Astrocyte of the spinal cord (primary cell): Measurements from ENCODE around the gene PON2.

Experiments used
- DNase-seq: peaks from one replicate; pipeline ENCODE4 v3.0.0; 2011; ENCODE audit warnings: low read depth, low spot score
- H3K4me3 ChIP-seq: 2 replicates; pipeline ENCODE4 v1.5.1; 2011; ENCODE audit warnings: low read depth, mild to moderate bottlenecking, low read length, moderate library complexity
- in situ Hi-C: cut with HindIII; loops from 2 replicates; pipeline ENCODE4 v1.10.0; 2017; ENCODE audit warnings: low sequenced_read_pairs
- TF ChIP-seq, protein P1 (sequence below): IDR thresholded peaks from 2 replicates; pipeline ENCODE4 v1.5.1; 2012; ENCODE audit warnings: low read depth, mild to moderate bottlenecking, low read length, inconsistent platforms

The PON2 gene

DNA sequence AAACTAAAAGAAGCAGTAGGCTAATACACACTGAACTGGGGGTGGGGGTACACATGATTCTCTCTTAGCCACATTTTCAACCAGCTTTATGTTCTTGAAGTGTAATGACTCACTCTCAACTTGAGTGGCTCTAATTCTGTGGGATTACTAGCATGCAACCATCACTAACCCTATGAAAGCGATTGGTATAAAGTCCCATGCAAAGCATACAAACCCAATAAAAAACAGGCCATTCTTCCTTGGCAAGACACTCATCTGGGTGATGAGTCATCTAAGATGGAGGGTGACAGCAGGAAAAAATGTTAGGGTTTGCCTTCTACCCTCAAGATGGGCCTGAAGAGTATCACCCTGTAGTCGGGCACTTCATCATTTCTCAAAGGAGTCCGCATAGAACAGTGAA, 23.8 kb downstream of the PON2 start:
- DNase-seq, result peak; percentile 37
- TF ChIP-seq, protein P1, sequence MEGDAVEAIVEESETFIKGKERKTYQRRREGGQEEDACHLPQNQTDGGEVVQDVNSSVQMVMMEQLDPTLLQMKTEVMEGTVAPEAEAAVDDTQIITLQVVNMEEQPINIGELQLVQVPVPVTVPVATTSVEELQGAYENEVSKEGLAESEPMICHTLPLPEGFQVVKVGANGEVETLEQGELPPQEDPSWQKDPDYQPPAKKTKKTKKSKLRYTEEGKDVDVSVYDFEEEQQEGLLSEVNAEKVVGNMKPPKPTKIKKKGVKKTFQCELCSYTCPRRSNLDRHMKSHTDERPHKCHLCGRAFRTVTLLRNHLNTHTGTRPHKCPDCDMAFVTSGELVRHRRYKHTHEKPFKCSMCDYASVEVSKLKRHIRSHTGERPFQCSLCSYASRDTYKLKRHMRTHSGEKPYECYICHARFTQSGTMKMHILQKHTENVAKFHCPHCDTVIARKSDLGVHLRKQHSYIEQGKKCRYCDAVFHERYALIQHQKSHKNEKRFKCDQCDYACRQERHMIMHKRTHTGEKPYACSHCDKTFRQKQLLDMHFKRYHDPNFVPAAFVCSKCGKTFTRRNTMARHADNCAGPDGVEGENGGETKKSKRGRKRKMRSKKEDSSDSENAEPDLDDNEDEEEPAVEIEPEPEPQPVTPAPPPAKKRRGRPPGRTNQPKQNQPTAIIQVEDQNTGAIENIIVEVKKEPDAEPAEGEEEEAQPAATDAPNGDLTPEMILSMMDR, result no peak
- no peak overlapping the region for H3K4me3 ChIP-seq
- in situ Hi-C loops, result no loop called here

DNA sequence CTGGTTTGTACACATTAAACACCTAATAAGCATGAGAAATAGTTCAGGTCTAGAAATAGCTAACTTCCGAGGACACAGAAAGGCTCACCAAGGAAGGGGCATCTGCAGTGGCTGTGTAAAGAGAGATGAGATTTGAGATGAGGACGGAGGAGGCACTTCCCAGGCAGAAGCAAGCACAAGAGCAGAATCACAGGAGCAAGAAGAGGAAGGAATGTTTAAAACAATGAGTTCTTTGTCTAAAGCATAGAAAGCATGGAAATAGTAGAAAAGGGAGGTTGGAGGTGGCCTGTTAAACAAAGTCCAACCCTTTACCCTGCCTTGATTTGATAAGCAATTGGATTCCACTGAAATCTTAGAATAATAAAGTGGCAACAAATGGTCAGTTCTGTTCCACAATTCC, 27.1 kb downstream of the PON2 start:
- DNase-seq, result no peak
- TF ChIP-seq, protein P1, result no peak
- H3K4me3 ChIP-seq, result no peak overlapping the region
- in situ Hi-C loops, result no loop called here

DNA sequence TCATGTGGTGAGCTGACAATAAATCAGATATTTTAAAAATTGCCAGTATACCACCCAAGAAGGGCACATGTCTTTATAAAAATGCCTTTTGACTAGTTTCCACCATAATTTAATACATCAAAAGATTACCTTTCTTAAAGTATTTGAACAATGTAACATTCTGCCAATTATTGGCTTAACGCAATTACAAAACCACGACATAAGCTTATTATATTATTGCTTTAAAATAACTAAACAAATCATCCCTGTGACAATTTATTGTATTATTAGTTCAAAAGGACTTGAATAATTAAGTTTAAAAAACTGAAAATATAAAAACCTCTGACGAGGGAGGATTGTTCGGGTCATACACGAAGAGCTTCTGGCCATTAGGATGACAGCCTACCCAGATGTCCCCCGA, 29.0 kb downstream of the PON2 start:
- no peak for DNase-seq
- in situ Hi-C loops, result no loop called here
- H3K4me3 ChIP-seq, result no peak overlapping the region
- TF ChIP-seq, protein P1, result no peak

DNA sequence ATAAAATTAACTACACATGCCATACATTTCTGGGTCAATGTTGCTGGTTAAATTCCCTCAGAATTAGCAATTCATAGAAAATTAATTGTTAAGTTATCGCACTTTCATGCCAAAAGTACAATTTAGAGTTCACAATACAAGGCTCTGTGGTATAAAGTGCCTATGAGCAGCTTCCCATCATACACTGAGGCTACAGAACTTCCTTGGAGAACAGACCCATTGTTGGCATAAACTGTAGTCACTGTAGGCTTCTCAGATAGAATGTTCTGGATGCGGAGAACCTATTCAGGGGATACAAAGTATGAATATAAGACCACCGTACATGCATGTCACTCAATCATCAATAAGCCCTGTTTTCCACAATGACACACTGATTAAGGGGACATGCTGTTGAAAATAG, 29.6 kb downstream of the PON2 start:
- in situ Hi-C loops, result no loop called here
- DNase-seq, result no peak
- TF ChIP-seq, protein P1, result no peak
- H3K4me3 ChIP-seq, result no peak overlapping the region

DNA sequence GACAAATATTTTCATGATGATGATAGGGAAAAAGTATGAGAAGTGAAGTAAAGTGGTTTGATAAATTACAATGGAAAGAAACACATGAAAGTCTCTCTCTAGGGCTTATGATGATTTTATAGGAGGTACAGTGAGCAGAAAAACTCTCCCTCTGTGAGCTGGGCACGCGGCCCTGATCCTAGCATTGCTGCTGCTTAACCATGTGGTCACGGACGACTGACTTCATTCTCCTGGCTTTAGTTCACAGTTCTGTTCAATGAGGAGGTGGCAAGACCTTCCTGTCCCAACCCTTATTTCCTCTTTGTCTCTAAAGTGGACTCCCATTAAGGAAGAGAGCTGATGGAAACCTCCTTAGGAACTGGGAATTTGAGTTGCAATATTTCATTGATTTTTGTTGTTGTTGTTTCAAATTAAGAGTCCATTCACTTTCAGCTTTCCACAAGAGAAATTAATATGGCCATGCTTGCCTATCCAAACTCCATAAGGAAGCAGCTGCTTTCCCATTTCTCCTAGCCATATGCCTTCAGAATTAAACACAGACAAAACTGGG, 30.4 kb downstream of the PON2 start:
- H3K4me3 ChIP-seq, result no peak overlapping the region
- peak; percentile 25 for DNase-seq
- TF ChIP-seq, protein P1, result no peak
- in situ Hi-C loops, result no loop called here

DNA sequence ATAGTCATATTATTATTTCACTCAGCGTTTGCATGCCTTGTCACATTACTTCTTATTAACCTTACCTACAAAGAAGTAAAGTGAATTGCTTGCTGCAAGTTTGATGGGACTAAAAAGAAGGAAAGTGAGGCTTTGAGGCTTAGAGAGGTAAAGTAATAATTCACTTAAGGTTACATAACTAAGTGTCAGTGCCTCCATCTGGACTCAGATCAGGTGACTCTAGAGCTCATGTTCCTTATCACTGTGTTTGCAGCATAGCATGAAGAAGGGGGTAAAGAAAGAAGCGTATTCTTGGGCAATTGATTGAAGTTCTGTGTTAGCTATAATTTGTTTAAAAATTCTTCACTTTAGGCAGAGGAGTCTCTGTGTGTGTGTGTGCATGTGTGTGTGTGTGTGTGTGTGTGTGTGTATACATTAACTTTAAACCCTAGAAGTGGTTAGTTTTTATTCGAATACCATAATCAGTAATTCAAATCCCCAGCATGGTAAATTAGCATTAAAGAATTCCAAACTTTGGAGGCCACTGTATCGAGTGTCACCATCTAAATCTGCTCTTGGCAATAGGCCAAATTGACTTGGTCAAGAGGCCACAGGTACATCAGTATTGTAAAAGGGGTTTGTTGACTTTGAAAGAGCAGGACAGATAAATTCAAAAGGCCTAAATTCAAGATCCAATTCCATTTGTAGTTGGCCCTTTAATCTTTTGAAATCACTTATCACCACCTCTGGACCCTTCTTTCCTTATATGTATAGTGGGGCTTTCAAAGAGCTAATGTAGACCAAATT, 36.5 kb downstream of the PON2 start:
- in situ Hi-C loops, result no loop called here
- no peak for DNase-seq
- TF ChIP-seq, protein P1, result no peak

More for the DNA sequence above, 36.5 kb downstream of the PON2 start:
- no peak overlapping the region for H3K4me3 ChIP-seq
